NCI-H345 (cell line): ENCODE measurements around the gene POLE.

Experiments
- DNase-seq: peaks from one replicate; lab custom pipeline; 2025; lab: John Stamatoyannopoulos, UW

POLE gene

DNA sequence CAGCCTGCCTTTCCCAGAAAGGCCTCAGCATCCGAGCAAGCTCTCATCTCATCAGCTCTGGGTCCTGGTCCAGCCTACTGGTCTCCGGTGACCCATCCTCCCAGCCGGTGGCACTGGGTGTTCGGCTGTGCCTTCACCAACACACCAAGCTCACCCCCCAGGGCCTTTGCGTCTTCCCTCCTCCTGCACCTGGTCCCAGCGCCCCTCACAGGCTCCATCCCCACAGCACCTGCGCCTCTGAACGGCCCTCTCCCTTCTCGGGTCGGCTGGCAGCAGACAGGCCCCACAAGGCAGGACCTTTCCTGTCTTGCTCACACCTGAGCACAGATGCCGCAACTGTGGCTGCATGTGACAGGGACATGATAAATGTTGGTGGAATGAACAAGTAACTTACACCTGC lies 55.5 kb downstream of the POLE start:
- no peak for DNase-seq

DNA sequence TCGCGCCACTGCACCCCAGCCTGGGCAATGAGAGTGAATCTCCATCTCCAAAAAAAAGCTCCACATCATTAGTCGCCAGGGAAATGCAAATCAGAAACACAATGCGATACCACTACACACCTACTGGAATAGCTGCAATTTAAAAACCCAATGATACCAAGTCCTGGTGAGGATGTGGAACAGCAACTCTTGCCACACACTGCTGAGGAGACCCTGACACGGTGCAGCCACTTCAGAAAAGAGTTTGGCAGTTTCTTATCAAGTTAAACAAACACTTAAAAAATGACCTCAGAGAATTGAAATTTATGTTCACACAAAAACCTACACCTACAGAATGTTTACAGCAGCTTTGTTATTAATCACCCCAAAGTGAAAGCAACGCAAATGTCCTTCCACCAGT lies 56.5 kb downstream of the POLE start:
- DNase-seq, result no peak

- no peak for DNase-seq
Measured at GRCh38 chr12:132629330-132629729, 57.8 kb downstream of the POLE start.

DNA sequence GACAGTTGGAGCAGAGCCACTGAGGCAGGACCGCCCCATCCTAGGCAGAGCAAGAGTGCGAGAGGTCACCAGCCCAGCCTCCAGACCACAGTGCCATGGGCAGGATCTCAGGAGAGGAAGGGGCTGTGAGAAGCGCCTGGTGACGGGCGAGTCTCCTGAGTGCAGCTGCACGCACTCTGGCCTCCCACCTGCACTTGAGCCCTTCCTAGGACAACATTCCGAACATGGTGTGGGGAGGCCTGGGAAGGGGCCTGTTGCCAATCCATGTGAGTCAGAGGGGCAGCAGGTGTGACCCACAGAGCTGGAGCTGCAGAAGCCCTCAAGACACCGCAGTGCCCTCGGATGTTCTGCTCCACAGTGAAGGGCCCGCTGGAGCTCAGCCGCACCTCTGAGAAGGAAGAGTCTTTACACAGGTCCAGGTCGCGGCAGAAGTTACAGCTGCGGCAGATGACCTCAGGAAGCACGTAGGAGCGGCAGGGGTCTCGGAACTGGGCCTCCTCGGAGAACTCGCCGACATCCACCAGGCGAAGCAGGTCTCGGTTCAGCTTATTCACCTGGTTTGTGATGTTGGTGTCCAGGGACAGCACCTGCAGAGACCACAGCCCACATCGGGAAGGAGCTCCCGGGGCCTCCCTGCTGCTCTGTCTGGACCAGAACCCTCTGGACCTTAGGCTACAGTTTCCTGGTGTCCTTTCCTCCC lies 61.3 kb downstream of the POLE start:
- no peak for DNase-seq

DNA sequence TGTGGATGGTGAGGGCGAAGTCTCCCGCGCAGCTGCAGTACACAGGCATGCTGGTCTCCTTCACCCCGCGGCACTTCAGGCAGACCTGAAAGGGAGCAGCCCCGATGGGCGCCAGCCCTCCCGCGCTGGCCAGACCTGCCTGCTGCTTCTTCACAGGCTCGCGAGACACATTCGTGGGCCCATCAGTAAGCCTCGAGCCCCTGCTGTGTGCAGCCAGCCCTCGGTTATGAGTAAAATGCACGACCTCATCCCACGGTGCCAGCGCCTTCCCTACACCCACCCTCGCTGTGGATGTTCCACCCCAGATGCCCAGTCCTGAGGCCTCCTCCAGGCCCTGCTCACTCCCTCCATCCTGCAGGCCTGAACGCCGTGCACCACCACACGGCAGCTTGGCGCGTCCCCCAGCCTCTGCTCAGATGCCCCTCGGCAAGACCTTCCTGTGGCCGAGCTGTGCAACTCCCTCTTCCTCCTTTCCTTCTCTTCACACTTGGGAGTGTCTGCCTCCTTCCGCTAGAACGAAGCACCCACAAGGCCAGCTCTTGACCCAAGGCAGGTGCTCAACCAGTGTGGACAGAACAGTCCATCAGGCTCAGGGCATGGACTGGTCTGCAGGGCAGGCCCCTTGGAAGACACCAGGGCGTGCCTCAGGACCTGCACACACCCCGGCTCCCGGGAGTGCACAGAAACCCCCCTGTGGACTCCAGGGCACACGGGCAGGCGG lies 62.1 kb downstream of the POLE start:
- no peak for DNase-seq

DNA sequence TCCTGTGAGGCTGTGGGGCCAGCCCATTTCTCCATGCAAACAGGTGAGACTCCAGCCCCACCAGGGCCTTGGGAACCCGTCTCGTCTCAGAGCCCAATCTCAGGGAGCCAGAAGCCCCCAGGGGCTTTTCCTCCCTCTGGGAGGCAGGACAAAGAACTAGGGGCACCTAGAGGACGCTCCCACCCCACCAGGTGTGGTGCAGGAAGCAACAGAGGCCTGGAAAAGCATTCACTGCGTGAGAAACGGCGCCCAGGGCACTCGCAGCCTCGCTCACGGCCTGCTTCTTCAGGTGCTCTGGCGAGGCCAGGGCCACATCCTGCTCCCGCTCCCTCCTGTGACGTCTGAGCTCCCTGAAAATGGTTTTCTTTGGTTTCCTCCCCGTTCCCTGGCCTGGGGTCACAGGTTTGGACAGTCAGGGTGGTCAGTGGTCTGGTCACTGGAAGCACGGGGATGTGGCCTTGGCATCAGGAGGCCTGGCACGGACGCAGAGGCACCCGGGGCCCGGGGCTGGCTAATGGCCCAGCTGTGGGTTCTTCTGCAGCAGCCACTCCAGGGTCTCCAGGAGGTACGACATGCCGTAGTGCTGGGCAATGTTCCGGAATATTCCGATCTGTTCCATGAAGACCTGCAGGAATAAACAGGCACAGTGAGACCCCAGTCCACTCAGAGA lies 62.8 kb downstream of the POLE start:
- no peak for DNase-seq

GRCh38 chr12:132623072-132623869 lies 63.9 kb downstream of the POLE start:
- peak; percentile 13 for DNase-seq

GRCh38 chr12:132622437-132623071 lies 64.6 kb downstream of the POLE start:
- no peak for DNase-seq

DNA sequence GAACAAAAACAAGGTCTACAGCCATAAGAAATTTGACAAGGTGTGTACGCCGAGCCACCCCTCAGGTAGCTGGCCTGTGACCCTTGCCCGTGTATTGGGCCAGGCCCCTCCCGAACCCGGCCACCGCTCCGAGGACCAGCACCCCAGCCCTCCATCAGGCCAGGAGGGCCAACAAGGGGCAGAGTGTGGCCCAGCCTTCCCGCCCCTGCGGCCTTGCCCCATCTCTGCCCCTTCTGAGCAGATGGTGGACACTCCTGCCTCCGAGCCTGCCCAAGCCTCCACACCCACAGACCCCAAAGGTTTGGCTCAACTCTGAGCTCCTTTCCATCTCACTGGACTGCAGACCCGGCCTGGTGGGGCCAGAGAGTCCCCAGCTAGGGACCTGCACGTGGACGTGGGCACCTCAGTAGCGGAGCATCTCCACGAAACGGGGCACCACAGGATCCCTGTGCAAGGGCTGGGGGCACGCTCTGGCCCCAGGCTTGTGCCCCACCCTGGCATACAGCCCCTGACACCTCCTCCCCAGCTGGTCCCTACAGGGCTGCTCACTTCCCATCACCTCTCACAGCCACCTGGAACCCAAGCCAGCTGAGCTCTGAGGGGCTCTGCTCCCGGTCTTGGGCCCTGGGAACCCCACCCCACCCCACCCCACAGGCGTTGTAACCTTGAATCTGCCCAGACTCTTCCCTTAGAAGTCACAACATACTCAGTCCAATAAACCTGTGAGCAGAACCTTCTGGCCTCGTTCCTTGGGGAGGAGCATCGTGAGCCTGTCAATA lies 65.3 kb downstream of the POLE start:
- no peak for DNase-seq

GRCh38 chr12:132620899-132621656 lies 66.1 kb downstream of the POLE start:
- no peak for DNase-seq

GRCh38 chr12:132620113-132620898 lies 66.8 kb downstream of the POLE start:
- no peak for DNase-seq

- no peak for DNase-seq
Measured at GRCh38 chr12:132619386-132620112, 67.6 kb downstream of the POLE start.

DNA sequence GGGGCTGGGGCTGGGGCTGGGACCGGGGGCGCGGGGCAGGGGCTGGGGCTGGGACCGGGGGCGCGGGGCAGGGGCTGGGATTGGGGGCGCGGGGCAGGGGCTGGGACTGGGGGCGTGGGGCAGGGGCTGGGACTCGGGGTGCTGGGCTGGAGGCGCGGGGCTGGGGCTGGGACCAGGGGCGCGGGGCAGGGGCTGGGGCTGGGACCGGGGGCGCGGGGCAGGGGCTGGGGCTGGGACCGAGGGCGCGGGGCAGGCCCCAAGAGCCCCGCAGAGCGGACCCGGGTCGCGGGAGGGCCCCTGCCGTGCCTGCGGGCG lies 68.1 kb downstream of the POLE start:
- no peak for DNase-seq

- no peak for DNase-seq
Measured at GRCh38 chr12:132618683-132619043, 68.5 kb downstream of the POLE start, which contains the start of gene P2RX2. Gene P2RX2 (plus strand): TSS chr12:132618776. CDS start chr12:132618817, 41 bp downstream.

- DNase-seq, result peak; percentile 53
Measured at GRCh38 chr12:132617822-132618682, 69.1 kb downstream of the POLE start.

DNA sequence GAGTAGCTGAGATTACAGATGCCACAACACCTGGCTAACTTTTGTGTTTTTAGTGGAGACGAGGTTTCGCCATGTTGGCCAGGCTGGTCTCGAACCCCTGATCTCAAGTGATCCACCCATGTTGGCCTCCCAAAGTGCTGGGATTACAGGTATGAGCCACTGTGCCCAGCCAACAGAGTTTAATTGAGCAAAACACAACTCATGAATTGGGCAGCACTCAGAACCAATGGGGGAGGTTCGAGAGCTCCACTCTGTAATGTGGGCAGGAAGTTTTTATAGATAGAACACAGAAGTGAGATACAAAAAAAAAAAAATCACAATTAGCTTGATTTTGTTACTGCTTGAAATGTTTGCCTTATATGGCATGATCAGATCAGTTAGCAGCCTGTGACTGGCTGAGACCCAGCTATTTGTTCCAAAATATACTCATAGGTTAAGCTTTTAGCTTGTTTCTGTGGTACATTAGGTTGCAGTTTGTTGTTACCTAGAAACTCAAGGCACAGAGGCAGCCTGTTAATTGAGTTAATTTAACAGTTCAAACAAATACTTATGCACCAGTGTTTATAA lies 69.9 kb downstream of the POLE start:
- no peak for DNase-seq

DNA sequence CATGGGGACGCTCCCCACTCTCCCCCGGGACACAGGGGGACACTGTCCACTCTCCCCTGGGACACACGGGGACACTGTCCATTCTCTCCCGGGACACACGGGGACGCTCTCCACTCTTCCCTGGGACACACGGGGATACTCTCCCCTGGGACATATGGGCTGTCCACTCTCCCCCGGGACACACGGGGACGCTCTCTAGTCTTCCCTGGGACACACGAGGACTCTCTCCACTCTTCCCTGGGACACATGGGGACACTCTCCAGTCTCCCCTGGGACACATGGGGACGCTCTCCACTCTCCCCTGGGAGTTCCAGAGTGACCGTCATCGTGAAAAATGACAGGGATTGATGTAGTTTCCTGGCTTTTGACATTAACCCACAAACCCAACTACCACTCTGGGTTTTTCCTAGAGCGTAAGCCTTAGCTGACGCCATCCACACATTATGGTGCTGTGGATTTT lies 71.5 kb downstream of the POLE start:
- DNase-seq, result no peak
